ENCODE data around the gene MKNK2.

Gene MKNK2

GRCh38 chr19:2046046-2046907 lies 4.8 kb downstream of the MKNK2 start:
- no peak overlapping the region for H3K4me3 ChIP-seq (replicated peaks; ENCODE audit: low read depth, low read length)
- TF ChIP-seq, protein P1, sequence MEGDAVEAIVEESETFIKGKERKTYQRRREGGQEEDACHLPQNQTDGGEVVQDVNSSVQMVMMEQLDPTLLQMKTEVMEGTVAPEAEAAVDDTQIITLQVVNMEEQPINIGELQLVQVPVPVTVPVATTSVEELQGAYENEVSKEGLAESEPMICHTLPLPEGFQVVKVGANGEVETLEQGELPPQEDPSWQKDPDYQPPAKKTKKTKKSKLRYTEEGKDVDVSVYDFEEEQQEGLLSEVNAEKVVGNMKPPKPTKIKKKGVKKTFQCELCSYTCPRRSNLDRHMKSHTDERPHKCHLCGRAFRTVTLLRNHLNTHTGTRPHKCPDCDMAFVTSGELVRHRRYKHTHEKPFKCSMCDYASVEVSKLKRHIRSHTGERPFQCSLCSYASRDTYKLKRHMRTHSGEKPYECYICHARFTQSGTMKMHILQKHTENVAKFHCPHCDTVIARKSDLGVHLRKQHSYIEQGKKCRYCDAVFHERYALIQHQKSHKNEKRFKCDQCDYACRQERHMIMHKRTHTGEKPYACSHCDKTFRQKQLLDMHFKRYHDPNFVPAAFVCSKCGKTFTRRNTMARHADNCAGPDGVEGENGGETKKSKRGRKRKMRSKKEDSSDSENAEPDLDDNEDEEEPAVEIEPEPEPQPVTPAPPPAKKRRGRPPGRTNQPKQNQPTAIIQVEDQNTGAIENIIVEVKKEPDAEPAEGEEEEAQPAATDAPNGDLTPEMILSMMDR (IDR thresholded peaks at IDR 0.05; ENCODE audit: low read depth, low read length, missing control alignments), result no peak
- no peak for DNase-seq (ENCODE audit: extremely low read depth, low read depth)

- TF ChIP-seq, protein P1 (IDR thresholded peaks at IDR 0.05; ENCODE audit: low read depth, low read length, missing control alignments), result no peak
- no peak overlapping the region for H3K4me3 ChIP-seq (replicated peaks; ENCODE audit: low read depth, low read length)
- no peak for DNase-seq (ENCODE audit: extremely low read depth, low read depth)
Observed at GRCh38 chr19:2045501-2046045, 5.5 kb downstream of the MKNK2 start.

- H3K4me3 ChIP-seq (replicated peaks; ENCODE audit: low read depth, low read length), result no peak overlapping the region
- no peak for DNase-seq (ENCODE audit: extremely low read depth, low read depth)
- TF ChIP-seq, protein P1 (IDR thresholded peaks at IDR 0.05; ENCODE audit: low read depth, low read length, missing control alignments), result no peak
Observed at GRCh38 chr19:2044709-2045500, 6.1 kb downstream of the MKNK2 start.

DNA sequence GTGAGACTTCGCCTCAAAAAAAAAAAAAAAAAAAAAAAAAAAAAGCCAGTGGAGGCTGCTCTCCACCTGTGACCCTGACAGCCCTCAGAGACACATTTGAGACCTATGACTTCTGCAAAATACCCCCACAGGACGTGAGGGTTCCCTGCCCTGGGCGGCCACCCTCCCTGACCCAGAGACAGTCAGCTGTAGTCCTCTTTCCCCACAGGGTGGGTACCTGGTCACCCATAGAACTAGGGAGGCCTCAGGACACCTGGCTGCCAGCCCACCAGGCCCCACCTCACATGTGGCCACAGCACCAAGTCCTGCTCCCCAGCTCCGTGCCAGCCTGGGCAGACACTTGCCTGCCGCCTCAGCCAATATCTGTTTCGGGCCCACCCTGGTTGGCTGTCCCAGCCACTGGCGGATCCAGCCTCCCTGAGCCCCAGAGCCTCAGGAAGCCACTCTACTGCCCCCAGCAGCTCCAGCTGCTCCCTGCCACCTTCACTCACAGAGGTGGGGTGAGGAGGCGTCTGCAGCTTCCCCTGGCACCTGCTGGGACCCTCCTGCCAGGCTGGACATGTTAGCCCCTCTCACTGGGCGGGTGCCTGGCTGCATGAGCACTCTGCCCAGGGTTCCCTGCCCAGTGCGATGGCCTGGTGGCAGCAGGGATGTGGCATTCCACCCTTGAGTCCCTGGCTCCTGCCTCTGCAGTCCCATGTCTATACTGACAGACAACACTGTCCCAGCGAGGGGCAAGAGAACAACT lies 6.9 kb downstream of the MKNK2 start:
- H3K4me3 ChIP-seq (replicated peaks; ENCODE audit: low read depth, low read length), result no peak overlapping the region
- TF ChIP-seq, protein P1 (IDR thresholded peaks at IDR 0.05; ENCODE audit: low read depth, low read length, missing control alignments), result no peak
- DNase-seq (ENCODE audit: extremely low read depth, low read depth), result no peak

DNA sequence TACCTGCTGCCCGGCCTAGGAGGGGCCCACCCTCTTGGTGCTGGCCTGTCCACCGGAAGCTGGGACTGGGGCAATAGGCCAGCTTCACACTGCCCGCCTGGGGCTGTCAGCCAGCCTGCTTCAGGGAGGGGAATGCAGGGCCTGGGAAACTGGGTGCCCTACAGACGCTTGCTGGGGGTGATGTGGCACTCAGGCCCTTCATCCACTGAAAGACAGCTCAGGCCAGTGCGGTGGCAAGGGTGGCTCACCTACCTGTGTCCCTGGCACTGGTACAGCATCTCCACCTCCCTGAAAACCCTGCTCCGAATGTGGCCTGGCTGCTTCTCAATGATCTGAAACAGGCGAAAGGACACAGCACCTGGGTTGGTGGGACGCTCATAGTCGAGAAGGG lies 7.8 kb downstream of the MKNK2 start:
- TF ChIP-seq, protein P1 (IDR thresholded peaks at IDR 0.05; ENCODE audit: low read depth, low read length, missing control alignments), result no peak
- H3K4me3 ChIP-seq (replicated peaks; ENCODE audit: low read depth, low read length), result no peak overlapping the region
- no peak for DNase-seq (ENCODE audit: extremely low read depth, low read depth)

Data from HFF-Myc (cell line).